Activated CD8-positive, alpha-beta T cell treated with anti-CD3 and anti-CD28 coated beads for 36 hours (primary cell): ENCODE data around the gene THBD. TPM values are rescaled to one million over a fixed set of nuclear protein-coding genes. Genes with fewer than 3 reads are reported as not detected.

ENCODE experiments used
- ATAC-seq: fragments of 200-7000 bp; cut with Tn5 transposase; one replicate; pipeline ENCODE4 v1.10.0; 2021; ENCODE audit warnings: mild to moderate bottlenecking, moderate library complexity
- CTCF ChIA-PET: fragments of 350-600 bp; sonication (Branson Sonifier 250); formaldehyde crosslinking; loops from one replicate; lab custom pipeline; 2021; ENCODE audit warnings: antibody characterized with exemption; lab: Charles Lee
- POLR2A ChIA-PET: fragments of 350-600 bp; sonication (Branson Sonifier 250); formaldehyde crosslinking; loops from one replicate; lab custom pipeline; 2021; ENCODE audit warnings: antibody characterized with exemption; lab: Charles Lee
- DNase-seq: peaks from one replicate; pipeline ENCODE4 v3.0.0-alpha.2; 2020
- H3K27ac Mint-ChIP-seq: one replicate; pipeline ENCODE4 v1.8.0; 2021; ENCODE audit warnings: mild to moderate bottlenecking, mixed read lengths
- H3K27me3 Mint-ChIP-seq: one replicate; pipeline ENCODE4 v1.8.0; 2021; ENCODE audit warnings: mixed read lengths
- H3K36me3 Mint-ChIP-seq: one replicate; pipeline ENCODE4 v1.8.0; 2021; ENCODE audit warnings: low read depth, mixed read lengths
- H3K4me1 Mint-ChIP-seq: one replicate; pipeline ENCODE4 v1.8.0; 2021; ENCODE audit warnings: low read depth, mixed read lengths
- H3K4me3 Mint-ChIP-seq: one replicate; pipeline ENCODE4 v1.8.0; 2021; ENCODE audit warnings: mild to moderate bottlenecking, moderate library complexity, mixed read lengths
- H3K9me3 Mint-ChIP-seq: one replicate; pipeline ENCODE4 v1.8.0; 2021; ENCODE audit warnings: mixed read lengths
- intact Hi-C: fragments of 100-400 bp; cut with micrococcal nuclease; formaldehyde crosslinking; loops from one replicate; pipeline ENCODE4 v1.10.0; 2022
- total RNA-seq, 2 experiments: library from RNA; stranded (reverse); gene quantifications; one replicate each; pipeline ENCODE4 v1.2.3, GENCODE V29; 2021
- TF ChIP-seq, protein P1 (sequence below): fragments of 200-600 bp; IDR thresholded peaks from one replicate; pipeline ENCODE4 v1.8.0; 2022; ENCODE audit warnings: antibody characterized with exemption, mild to moderate bottlenecking

Gene THBD
- total RNA-seq, 2 experiments from 2014 or later: not detected

DNA sequence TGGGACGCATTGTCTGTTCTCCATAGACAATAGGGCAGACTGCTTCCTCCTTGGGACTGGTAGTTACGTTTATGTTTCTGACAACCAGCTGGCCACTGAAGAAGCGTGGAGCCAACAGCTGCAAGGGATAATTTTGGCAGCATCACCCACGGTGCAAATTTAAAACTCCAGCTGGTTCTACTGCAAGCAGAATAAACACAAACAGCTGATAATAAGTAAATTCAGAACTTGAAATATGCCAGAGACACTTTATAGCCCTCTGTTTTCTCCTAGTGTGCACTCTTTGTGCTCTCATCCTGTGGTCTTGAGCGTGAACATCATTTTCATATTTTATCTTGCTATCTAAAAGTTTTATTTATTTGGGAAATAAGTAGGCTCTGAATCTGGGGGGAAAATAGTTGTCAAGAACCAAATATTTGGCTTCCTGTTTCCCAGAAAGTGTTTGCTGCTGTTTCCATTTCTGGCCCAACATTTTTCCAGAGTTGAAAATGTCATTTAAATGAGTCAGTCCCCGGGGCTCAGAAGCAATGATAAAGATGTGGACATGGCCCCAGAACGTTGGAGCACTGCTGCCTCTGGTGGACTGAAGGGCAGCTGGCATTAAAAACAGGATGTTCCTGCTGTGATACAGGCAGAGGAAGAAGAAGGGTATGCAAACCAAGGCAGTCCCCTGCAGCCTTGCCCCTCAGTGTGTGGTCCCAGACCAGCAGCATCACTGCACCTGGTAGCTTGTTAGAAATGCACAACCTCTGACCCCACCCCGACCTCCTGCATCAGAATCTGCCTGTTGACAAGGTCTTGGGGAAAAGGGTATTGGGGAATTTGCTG lies 12.5 kb upstream of the THBD start:
- intact Hi-C loops: no loop called here
- H3K9me3 Mint-ChIP-seq: no peaks in the 10 kb centered on the region
- no peaks in the 10 kb centered on the region for H3K36me3 Mint-ChIP-seq
- TF ChIP-seq, protein P1, sequence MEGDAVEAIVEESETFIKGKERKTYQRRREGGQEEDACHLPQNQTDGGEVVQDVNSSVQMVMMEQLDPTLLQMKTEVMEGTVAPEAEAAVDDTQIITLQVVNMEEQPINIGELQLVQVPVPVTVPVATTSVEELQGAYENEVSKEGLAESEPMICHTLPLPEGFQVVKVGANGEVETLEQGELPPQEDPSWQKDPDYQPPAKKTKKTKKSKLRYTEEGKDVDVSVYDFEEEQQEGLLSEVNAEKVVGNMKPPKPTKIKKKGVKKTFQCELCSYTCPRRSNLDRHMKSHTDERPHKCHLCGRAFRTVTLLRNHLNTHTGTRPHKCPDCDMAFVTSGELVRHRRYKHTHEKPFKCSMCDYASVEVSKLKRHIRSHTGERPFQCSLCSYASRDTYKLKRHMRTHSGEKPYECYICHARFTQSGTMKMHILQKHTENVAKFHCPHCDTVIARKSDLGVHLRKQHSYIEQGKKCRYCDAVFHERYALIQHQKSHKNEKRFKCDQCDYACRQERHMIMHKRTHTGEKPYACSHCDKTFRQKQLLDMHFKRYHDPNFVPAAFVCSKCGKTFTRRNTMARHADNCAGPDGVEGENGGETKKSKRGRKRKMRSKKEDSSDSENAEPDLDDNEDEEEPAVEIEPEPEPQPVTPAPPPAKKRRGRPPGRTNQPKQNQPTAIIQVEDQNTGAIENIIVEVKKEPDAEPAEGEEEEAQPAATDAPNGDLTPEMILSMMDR: no peak
- H3K4me3 Mint-ChIP-seq: no peak overlapping the region
- no peak for ATAC-seq
- DNase-seq: no peak
- CTCF ChIA-PET: interaction anchor here (0.8 to 1.5 kb wide), 3 partner anchors 8 to 114 kb away, joined by 3 to 6 read pairs (median 3); no protein-coding TSS in a partner anchor
- H3K4me1 Mint-ChIP-seq: no peaks in the 10 kb centered on the region
- H3K27me3 Mint-ChIP-seq: no peaks in the 10 kb centered on the region
- POLR2A ChIA-PET: no interaction called here
- no peak overlapping the region for H3K27ac Mint-ChIP-seq

DNA sequence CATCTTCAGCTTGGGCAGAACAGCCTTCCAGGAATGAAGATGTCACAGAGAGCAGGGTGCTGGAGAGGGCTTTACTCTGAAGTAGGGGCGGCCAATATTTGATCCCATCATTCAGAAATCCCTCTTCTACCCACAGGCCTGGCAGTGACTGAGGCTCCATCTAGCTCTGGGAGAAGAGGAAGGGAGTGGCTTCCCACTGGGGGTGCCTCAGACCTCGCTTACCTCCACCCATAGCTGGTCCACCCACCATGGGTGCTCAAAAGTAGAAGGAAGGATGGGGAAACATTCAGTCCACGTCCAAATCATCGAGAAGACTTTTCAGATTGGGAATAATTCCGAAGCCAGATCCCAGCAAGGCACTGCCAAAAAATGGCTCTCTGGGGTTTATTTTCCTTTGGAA lies 11.8 kb upstream of the THBD start:
- CTCF ChIA-PET: interaction anchor here (0.8 to 1.5 kb wide), 3 partner anchors 8 to 114 kb away, joined by 3 to 6 read pairs (median 3); no protein-coding TSS in a partner anchor
- H3K36me3 Mint-ChIP-seq: no peaks in the 10 kb centered on the region
- ATAC-seq: no peak

DNA sequence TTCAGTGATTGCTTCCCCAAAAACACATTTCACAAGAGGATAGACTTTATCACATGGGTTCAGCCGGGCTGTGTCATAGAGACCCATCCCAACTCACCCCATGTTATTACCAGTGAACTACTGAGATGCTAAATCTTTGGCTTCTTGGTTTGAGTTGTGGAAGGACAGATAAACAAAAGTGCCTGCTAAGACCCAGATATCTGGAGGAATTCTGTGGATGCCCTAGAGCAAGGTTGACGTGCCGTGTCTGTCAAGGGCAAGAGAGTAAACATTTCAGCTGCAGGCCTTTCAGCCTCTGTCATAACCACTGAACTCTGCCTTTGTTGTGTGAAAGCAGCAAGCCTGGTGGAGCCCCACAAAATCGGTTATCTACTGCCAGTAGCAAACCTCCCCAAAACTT lies 11.2 kb upstream of the THBD start:
- ChIA-PET POLR2A (no interaction called here), CTCF (interaction anchor here (1.5 kb wide), 1 partner anchor 10 kb away, joined by 6 read pairs; no protein-coding TSS in a partner anchor)
- TF ChIP-seq, protein P1: no peak

More for the DNA sequence above, 11.8 kb upstream of the THBD start:
- TF ChIP-seq, protein P1: no peak
- peaks cover 2% of the 10 kb centered on the region for H3K9me3 Mint-ChIP-seq
- no peak overlapping the region for H3K4me3 Mint-ChIP-seq
- POLR2A ChIA-PET: no interaction called here
- no peaks in the 10 kb centered on the region for H3K4me1 Mint-ChIP-seq
- H3K27me3 Mint-ChIP-seq: peaks cover 2% of the 10 kb centered on the region
- no peak for DNase-seq
- no peak overlapping the region for H3K27ac Mint-ChIP-seq
- intact Hi-C loops: no loop called here

DNA sequence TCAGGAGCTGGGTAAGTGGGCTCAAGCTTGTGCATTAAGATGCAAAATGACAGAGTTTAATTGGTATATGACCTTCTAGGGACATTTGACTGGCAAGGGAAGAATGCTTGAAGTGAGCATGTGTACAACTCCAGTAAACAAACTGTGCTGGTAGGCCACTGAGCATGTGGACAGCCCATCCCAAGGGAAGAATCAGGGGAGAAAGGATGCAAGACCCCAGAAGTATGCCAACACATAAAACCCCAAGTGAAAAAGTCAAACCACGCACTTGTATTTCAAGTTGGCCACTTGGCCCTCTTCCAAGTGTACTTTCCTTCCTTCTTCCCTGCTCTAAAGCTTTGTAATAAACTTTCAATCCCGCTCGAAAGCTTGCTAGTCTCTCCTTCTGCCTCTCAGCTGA lies 10.4 kb upstream of the THBD start:
- H3K36me3 Mint-ChIP-seq: no peaks in the 10 kb centered on the region
- no peak for DNase-seq
- no peak overlapping the region for H3K4me3 Mint-ChIP-seq
- H3K9me3 Mint-ChIP-seq: peaks cover 2% of the 10 kb centered on the region
- ChIA-PET POLR2A (no interaction called here), CTCF (no interaction called here)
- H3K27ac Mint-ChIP-seq: no peak overlapping the region
- H3K27me3 Mint-ChIP-seq: peaks cover 3% of the 10 kb centered on the region
- intact Hi-C loops: no loop called here
- ATAC-seq: no peak
- no peaks in the 10 kb centered on the region for H3K4me1 Mint-ChIP-seq
- TF ChIP-seq, protein P1: no peak

More for the DNA sequence above, 11.2 kb upstream of the THBD start:
- no peak for ATAC-seq
- no peak overlapping the region for H3K4me3 Mint-ChIP-seq
- no peaks in the 10 kb centered on the region for H3K36me3 Mint-ChIP-seq
- no peak for DNase-seq
- peaks cover 2% of the 10 kb centered on the region for H3K27me3 Mint-ChIP-seq
- peaks cover 2% of the 10 kb centered on the region for H3K9me3 Mint-ChIP-seq
- H3K27ac Mint-ChIP-seq: no peak overlapping the region
- no peaks in the 10 kb centered on the region for H3K4me1 Mint-ChIP-seq
- intact Hi-C loops: no loop called here

DNA sequence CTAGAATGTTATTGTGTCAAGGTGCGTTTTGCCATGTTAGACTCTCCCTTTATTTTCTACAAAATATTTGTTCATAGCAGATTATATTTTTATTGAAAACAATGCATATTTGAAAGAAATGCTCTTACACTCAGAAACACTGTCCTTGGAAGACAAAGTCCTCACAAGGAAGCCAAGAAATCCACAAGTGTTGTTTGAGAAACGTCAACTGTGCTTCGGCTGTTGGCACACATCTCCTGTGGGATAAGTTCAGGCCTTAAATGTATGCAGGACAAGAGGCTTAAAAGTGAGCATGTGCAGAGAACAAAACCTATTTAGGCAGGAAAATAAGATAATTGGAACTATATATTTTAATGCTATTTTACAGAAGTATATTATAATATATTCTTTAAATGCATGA lies 9.5 kb upstream of the THBD start:
- CTCF ChIA-PET: no interaction called here
- intact Hi-C loops: no loop called here
- no peaks in the 10 kb centered on the region for H3K36me3 Mint-ChIP-seq
- POLR2A ChIA-PET: no interaction called here
- H3K9me3 Mint-ChIP-seq: peaks cover 2% of the 10 kb centered on the region
- ATAC-seq (no peak), DNase-seq (no peak)
- H3K4me1 Mint-ChIP-seq: no peaks in the 10 kb centered on the region
- peaks cover 3% of the 10 kb centered on the region for H3K27me3 Mint-ChIP-seq
- TF ChIP-seq, protein P1: no peak
- no peak overlapping the region for H3K4me3 Mint-ChIP-seq
- H3K27ac Mint-ChIP-seq: no peak overlapping the region
